IMR-90 (cell line): ENCODE data around the gene LYRM4. TPM values are rescaled to one million over a fixed set of nuclear protein-coding genes. Genes with fewer than 3 reads are reported as not detected.

Source experiments
- ATAC-seq: fragments of 200-7000 bp; cut with Tn5 transposase; 2 replicates; pipeline ENCODE4 v1.9.1; 2020; ENCODE audit warnings: low read depth, mild to moderate bottlenecking, moderate library complexity
- BruUV-seq: library from RNA; stranded (reverse); fragments of 400-500 nt; replicated peaks from 2 replicates; lab custom pipeline; 2021; lab: Mats Ljungman, UMichigan
- CTCF ChIA-PET: fragments of 300-600 bp; formaldehyde crosslinking; extraction: SDS; loops from one replicate; lab custom pipeline; 2021; ENCODE audit warnings: antibody characterized with exemption; lab: Yijun Ruan, JAX
- POLR2A ChIA-PET: fragments of 300-600 bp; sonication (Branson Sonifier 250); formaldehyde crosslinking; loops from one replicate; lab custom pipeline; 2022; ENCODE audit warnings: antibody characterized with exemption; ENCODE audit not compliant: unreplicated experiment; lab: Charles Lee
- DNase-seq: peaks from one replicate; pipeline ENCODE4 v3.0.0; 2013
- H2AFZ ChIP-seq: replicated peaks from 2 replicates; pipeline ENCODE3; 2013; ENCODE audit warnings: low read length, mild to moderate bottlenecking; ENCODE audit not compliant: poor library complexity
- H2AK5ac ChIP-seq: 2 replicates; pipeline ENCODE4 v1.6.1; 2013; ENCODE audit warnings: low read depth, low read length, inconsistent platforms
- H2AK9ac ChIP-seq: replicated peaks from 2 replicates; pipeline ENCODE3; 2013; ENCODE audit warnings: mild to moderate bottlenecking, low read depth, low read length, moderate library complexity; ENCODE audit not compliant: poor library complexity
- H2BK120ac ChIP-seq: 2 replicates; pipeline ENCODE4 v1.6.1; 2013; ENCODE audit warnings: low read depth, low read length, inconsistent platforms
- H2BK15ac ChIP-seq: 3 replicates; pipeline ENCODE4 v1.6.1; 2013; ENCODE audit warnings: low read depth, low read length, inconsistent platforms
- H2BK20ac ChIP-seq: 2 replicates; pipeline ENCODE4 v1.6.1; 2013; ENCODE audit warnings: low read depth, mild to moderate bottlenecking, inconsistent platforms, low read length, moderate library complexity
- H2BK5ac ChIP-seq: 2 replicates; pipeline ENCODE4 v1.6.1; 2013; ENCODE audit warnings: mild to moderate bottlenecking, low read depth, low read length, inconsistent platforms; ENCODE audit not compliant: poor library complexity, severe bottlenecking
- H3K14ac ChIP-seq: replicated peaks from 2 replicates; pipeline ENCODE4 v1.6.1; 2013; ENCODE audit warnings: low read depth, low read length, inconsistent platforms
- H3K18ac ChIP-seq: 2 replicates; pipeline ENCODE4 v1.6.1; 2013; ENCODE audit warnings: low read depth, low read length, control low read depth
- H3K23ac ChIP-seq: 2 replicates; pipeline ENCODE4 v1.6.1; 2013; ENCODE audit warnings: low read depth, low read length, inconsistent platforms
- H3K27ac ChIP-seq: 2 replicates; pipeline ENCODE4 v1.5.1; 2013; ENCODE audit warnings: mild to moderate bottlenecking, control low read depth, low read length; ENCODE audit not compliant: insufficient read depth
- H3K27me3 ChIP-seq: 2 replicates; pipeline ENCODE4 v1.6.1; 2013; ENCODE audit warnings: low read length; ENCODE audit not compliant: control insufficient read depth, insufficient read depth
- H3K36me3 ChIP-seq: 2 replicates; pipeline ENCODE4 v1.6.1; 2013; ENCODE audit warnings: low read length, mixed read lengths; ENCODE audit not compliant: control insufficient read depth, insufficient read depth
- H3K4ac ChIP-seq: 2 replicates; pipeline ENCODE4 v1.6.1; 2013; ENCODE audit warnings: low read depth, low read length, inconsistent platforms
- H3K4me1 ChIP-seq: 2 replicates; pipeline ENCODE4 v1.6.1; 2013; ENCODE audit warnings: low read length, mixed read lengths; ENCODE audit not compliant: control insufficient read depth, insufficient read depth
- H3K4me2 ChIP-seq: 2 replicates; pipeline ENCODE4 v1.6.1; 2013; ENCODE audit warnings: low read depth, mild to moderate bottlenecking, control low read depth, low read length, moderate library complexity
- H3K4me3 ChIP-seq: 2 replicates; pipeline ENCODE4 v1.5.1; 2013; ENCODE audit warnings: low read depth, mild to moderate bottlenecking, control low read depth, low read length, moderate library complexity; ENCODE audit not compliant: insufficient read depth
- H3K56ac ChIP-seq: 2 replicates; pipeline ENCODE4 v1.6.1; 2013; ENCODE audit warnings: low read length, inconsistent platforms; ENCODE audit not compliant: insufficient read depth; ENCODE audit errors: extremely low read depth
- H3K79me1 ChIP-seq, 2 experiments: 2 replicates each; pipeline ENCODE4 v1.6.1; 2013; ENCODE audit warnings: low read length in 2 of 2, inconsistent platforms in 1 of 2, low read depth in 1 of 2
- H3K9ac ChIP-seq: 2 replicates; pipeline ENCODE4 v1.6.1; 2013; ENCODE audit warnings: low read depth, low read length, control low read depth
- H3K9me1 ChIP-seq: 2 replicates; pipeline ENCODE4 v1.6.1; 2013; ENCODE audit warnings: low read length, inconsistent platforms; ENCODE audit not compliant: insufficient read depth
- H3K9me3 ChIP-seq: 2 replicates; pipeline ENCODE4 v1.6.1; 2013; ENCODE audit warnings: low read length; ENCODE audit not compliant: control insufficient read depth, insufficient read depth
- H4K20me1 ChIP-seq: 2 replicates; pipeline ENCODE4 v1.6.1; 2013; ENCODE audit warnings: low read length, inconsistent platforms; ENCODE audit not compliant: insufficient read depth
- H4K5ac ChIP-seq: 2 replicates; pipeline ENCODE4 v1.6.1; 2013; ENCODE audit warnings: mild to moderate bottlenecking, low read depth, low read length, control low read depth
- H4K8ac ChIP-seq, 2 experiments: 2 replicates each; pipeline ENCODE4 v1.6.1; 2013; ENCODE audit warnings: low read depth in 2 of 2, low read length in 2 of 2, control low read depth in 1 of 2, inconsistent platforms in 1 of 2
- H4K91ac ChIP-seq: 2 replicates; pipeline ENCODE4 v1.6.1; 2013; ENCODE audit warnings: low read depth, low read length, inconsistent platforms; ENCODE audit not compliant: insufficient read depth
- SMC3 ChIP-seq: fragments of 150-350 bp; IDR thresholded peaks from 2 replicates; pipeline ENCODE4 v1.6.1; 2016; ENCODE audit warnings: low read depth, mild to moderate bottlenecking, antibody characterized with exemption, low read length, moderate library complexity
- WGBS, 2 experiments: methylation state at CpG; one replicate each; pipeline versions ENCODE4 v1.1.5 to v1.1.7; 2013; ENCODE audit warnings: missing lambda C conversion rate in 2 of 2; ENCODE audit not compliant: insufficient read length in 1 of 2; ENCODE audit errors: extremely low coverage in 2 of 2; 5-methylcytosine and 5-hydroxymethylcytosine counted together
- dilution Hi-C: fragments of 300-500 bp; cut with HindIII; formaldehyde crosslinking; loops from one replicate; pipeline ENCODE4 v1.14.3; 2018; ENCODE audit warnings: low sequenced_read_pairs; ENCODE audit not compliant: unreplicated experiment
- in situ Hi-C: fragments of 300-500 bp; cut with MboI; formaldehyde crosslinking; loops from 3 replicates; pipeline ENCODE4 v1.14.3; 2019; ENCODE audit warnings: low sequenced_read_pairs, inconsistent platforms, mixed read lengths
- intact Hi-C: fragments of 100-400 bp; cut with micrococcal nuclease; formaldehyde crosslinking; loops from 2 replicates; pipeline ENCODE4 v1.10.0; 2022
- polyA plus RNA-seq, 3 experiments: library from polyadenylated mRNA; depleted of rRNA; stranded (reverse); fragments of >200 nt; gene quantifications; 2 replicates each; pipeline ENCODE4 v1.2.3, GENCODE V29; 2012; ENCODE audit warnings: low replicate concordance in 1 of 3
- total RNA-seq: library from RNA; depleted of rRNA; stranded (reverse); fragments of >200 nt; gene quantifications from 2 replicates; pipeline ENCODE4 v1.2.3, GENCODE V29; 2012

LYRM4 gene
- total and polyA plus RNA-seq, 2 of the 4 experiments (the other 2 are of a cell fraction), result 11.5 to 26.6 TPM

DNA sequence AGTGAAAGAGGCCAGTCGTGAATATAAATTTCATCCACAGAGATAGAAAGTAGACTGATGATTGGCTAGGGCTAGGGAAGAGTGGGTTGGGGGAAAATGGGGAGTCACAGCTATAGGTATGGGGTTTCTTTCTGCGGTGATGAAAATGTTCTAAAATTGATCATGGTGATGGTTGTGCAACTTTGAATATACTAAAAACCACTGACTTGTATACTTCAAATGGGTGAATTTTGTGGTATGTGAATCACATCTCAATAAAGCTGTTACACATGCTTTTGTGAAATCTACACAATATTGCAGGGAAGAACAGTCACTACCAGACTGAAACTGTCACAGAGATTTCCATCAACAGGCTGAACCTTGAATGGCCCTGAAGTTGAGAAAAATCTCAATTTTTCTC is 61.5 kb downstream of the LYRM4 start:
- H3K9ac ChIP-seq, result no peak overlapping the region
- no CpG with 5 or more reads among the region's 2 CpGs for WGBS, 2 experiments

More for the DNA sequence above, 61.5 kb downstream of the LYRM4 start:
- Histone ChIP-seq H2AFZ (no peak overlapping the region), H3K27ac (no peak overlapping the region), H4K91ac (no peak overlapping the region), H3K4me2 (no peak overlapping the region), H2BK15ac (no peak overlapping the region), H3K36me3 (no peaks in the 10 kb centered on the region), H3K4me1 (no peaks in the 10 kb centered on the region), H3K27me3 (no peaks in the 10 kb centered on the region), H3K23ac (no peak overlapping the region), H3K4me3 (no peak overlapping the region), H3K14ac (no peak overlapping the region), H2AK5ac (no peak overlapping the region), H3K79me1 (no peaks in the 10 kb centered on the region; a peak in 1 of 4 replicates), H3K56ac (no peak overlapping the region), H2BK20ac (no peak overlapping the region), H3K9me3 (no peaks in the 10 kb centered on the region), H3K4ac (no peak overlapping the region), H4K5ac (no peak overlapping the region), H2BK120ac (no peak overlapping the region), H2BK5ac (no peak overlapping the region), H4K20me1 (no peaks in the 10 kb centered on the region; the same call in 1 of the 2 replicates), H3K9me1 (no peaks in the 10 kb centered on the region), H2AK9ac (no peak overlapping the region), H4K8ac (no peak overlapping the region), H3K18ac (no peak overlapping the region)
- no TSS peak for BruUV-seq
- dilution Hi-C loops, result no loop called here
- ATAC-seq (no peak), DNase-seq (no peak)
- ChIA-PET CTCF (no interaction called here), POLR2A (no interaction called here)
- in situ Hi-C loops, result no loop called here
- intact Hi-C loops, result no loop called here
- TF ChIP-seq SMC3, result no peak
